ENCODE results near the gene GBP3. TPM values are rescaled to one million over a fixed set of nuclear protein-coding genes. Genes with fewer than 3 reads are reported as not detected.
"Not testable (repeated sequence)": the region's sequence is repeated elsewhere in the genome, so short reads cannot be mapped to it uniquely, and the experiment has no call there.

GBP3 gene
- total RNA-seq, 4 donors from 2014 or later, result 11.9 to 21.1 (median 16.1) TPM

- Histone ChIP-seq H3K9me3 (no peaks in the 10 kb centered on the region), H3K4me1 (no peaks in the 10 kb centered on the region), H3K4me3 (no peak overlapping the region), H3K36me3 (peaks cover 38 to 82% (median 64%) of the 10 kb centered on the region in 4 donors), H3K27me3 (no peaks in the 10 kb centered on the region), H3K27ac (replicated peaks in 1 of 4) (no peak overlapping the region)
- no peak for DNase-seq (ENCODE audit: extremely low spot score)
- intact Hi-C loops (cut with DNase I), result no loop called here
- TF ChIP-seq POLR2A (IDR thresholded peaks at IDR 0.05; ENCODE audit: low read depth), result no peak
- TF ChIP-seq POLR2AphosphoS5 (IDR thresholded peaks at IDR 0.05), result no peak
- no peak for TF ChIP-seq EP300 (IDR thresholded peaks at IDR 0.05)
- TF ChIP-seq CTCF (IDR thresholded peaks at IDR 0.05), result no peak
- WGBS, result 91% methylated on average over 1 of the region's 1 CpG
These were observed 29.3 kb upstream of the GBP3 start for GRCh38 chr1:89051955-89052312.

DNA sequence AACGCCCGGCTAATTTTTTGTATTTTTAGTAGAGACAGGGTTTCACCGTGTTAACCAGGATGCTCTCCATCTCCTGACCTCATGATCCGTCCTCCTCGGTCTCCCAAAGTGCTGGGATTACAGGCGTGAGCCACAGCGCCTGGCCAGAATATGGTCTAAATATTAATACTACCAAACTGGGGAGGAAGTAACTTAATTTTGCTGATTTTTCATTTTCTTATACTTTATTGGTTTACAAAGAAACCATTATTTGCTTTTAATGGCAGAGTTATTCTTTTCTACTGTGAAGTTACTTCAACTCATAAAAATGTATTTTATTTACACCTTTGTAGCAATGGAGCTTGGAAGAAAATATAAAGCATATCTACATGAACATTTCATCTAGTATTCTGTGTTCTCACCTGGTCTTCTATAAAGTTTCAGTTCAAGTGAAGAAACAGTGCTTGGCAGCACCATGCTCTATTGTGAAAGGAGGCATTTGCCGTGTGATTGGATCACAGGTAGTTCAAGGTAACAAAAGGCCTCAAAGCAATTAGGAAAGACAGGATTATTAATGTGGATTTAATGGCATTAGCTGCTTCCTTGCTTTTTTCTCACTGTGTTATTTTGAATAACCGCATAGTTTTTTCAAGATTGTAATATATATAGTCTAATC is 28.8 kb upstream of the GBP3 start:
- TF ChIP-seq CTCF (IDR thresholded peaks at IDR 0.05) (no peak), EP300 (IDR thresholded peaks at IDR 0.05) (no peak), POLR2AphosphoS5 (IDR thresholded peaks at IDR 0.05) (no peak), POLR2A (IDR thresholded peaks at IDR 0.05; ENCODE audit: low read depth) (no peak)
- H3K27ac ChIP-seq (replicated peaks in 1 of 4), result no peak overlapping the region
- WGBS, result 97% methylated on average over 9 of the region's 9 CpGs
- H3K4me3 ChIP-seq, result no peak overlapping the region
- no peaks in the 10 kb centered on the region for H3K27me3 ChIP-seq
- no peak for DNase-seq (ENCODE audit: extremely low spot score)
- no peaks in the 10 kb centered on the region for H3K4me1 ChIP-seq
- intact Hi-C loops (cut with DNase I), result no loop called here
- H3K9me3 ChIP-seq, result no peaks in the 10 kb centered on the region
- peaks cover 33 to 77% (median 58%) of the 10 kb centered on the region in 4 donors for H3K36me3 ChIP-seq

- Histone ChIP-seq H3K9me3 (no peaks in the 10 kb centered on the region), H3K4me1 (no peaks in the 10 kb centered on the region), H3K4me3 (no peak overlapping the region), H3K36me3 (peaks cover 26 to 69% (median 51%) of the 10 kb centered on the region in 4 donors), H3K27ac (replicated peaks in 1 of 4) (no peak overlapping the region), H3K27me3 (no peaks in the 10 kb centered on the region)
- DNase-seq (ENCODE audit: extremely low spot score), result no peak
- TF ChIP-seq POLR2A (IDR thresholded peaks at IDR 0.05; ENCODE audit: low read depth), result no peak
- no peak for TF ChIP-seq POLR2AphosphoS5 (IDR thresholded peaks at IDR 0.05)
- no peak for TF ChIP-seq EP300 (IDR thresholded peaks at IDR 0.05)
- TF ChIP-seq CTCF (IDR thresholded peaks at IDR 0.05), result no peak
- intact Hi-C loops (cut with DNase I), result no loop called here
- WGBS, result 84% methylated on average over 3 of the region's 11 CpGs
These were observed 28.0 kb upstream of the GBP3 start for GRCh38 chr1:89050649-89051033.

- H3K4me3 ChIP-seq; H3K9me3 ChIP-seq; H3K4me1 ChIP-seq; DNase-seq (ENCODE audit: extremely low spot score); H3K27me3 ChIP-seq; intact Hi-C loops (cut with DNase I); H3K27ac ChIP-seq (replicated peaks in 1 of 4): not testable (repeated sequence)
- WGBS, result 85% methylated on average over 7 of the region's 9 CpGs
- peaks cover 25 to 64% (median 47%) of the 10 kb centered on the region in 4 donors for H3K36me3 ChIP-seq
These were observed 27.4 kb upstream of the GBP3 start for GRCh38 chr1:89049901-89050648.

DNA sequence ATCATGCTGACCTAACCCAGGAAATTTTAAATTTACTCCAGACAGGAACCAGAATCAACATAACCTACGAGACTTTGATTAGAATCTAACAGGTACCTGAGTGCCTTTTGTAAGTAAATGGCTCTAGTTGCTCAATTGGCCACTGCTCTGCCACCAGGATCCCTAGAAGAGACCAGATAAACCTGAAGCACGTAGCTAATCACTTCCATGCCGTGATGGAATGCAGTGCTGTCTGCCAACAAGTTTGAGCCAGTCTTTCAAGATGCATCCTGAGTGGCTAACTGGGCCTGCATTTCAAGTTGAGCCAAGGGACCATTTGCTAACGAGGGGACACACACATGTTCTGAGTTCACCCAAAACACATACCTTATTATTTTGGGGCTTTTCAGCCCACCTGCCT is 26.5 kb upstream of the GBP3 start:
- intact Hi-C loops (cut with DNase I); H3K4me1 ChIP-seq; DNase-seq (ENCODE audit: extremely low spot score); H3K9me3 ChIP-seq; H3K4me3 ChIP-seq; H3K27me3 ChIP-seq; H3K27ac ChIP-seq (replicated peaks in 1 of 4): not testable (repeated sequence)
- WGBS, result 40% methylated on average over 1 of the region's 4 CpGs
- H3K36me3 ChIP-seq, result peaks cover 21 to 57% (median 42%) of the 10 kb centered on the region in 4 donors
